ENCODE results near the gene NEMF. TPM values are rescaled to one million over a fixed set of nuclear protein-coding genes. Genes with fewer than 3 reads are reported as not detected.
A peak's percentile ranks its signal among the peaks of the same experiment; 100 is the strongest.
"Not testable (repeated sequence)": the region's sequence is repeated elsewhere in the genome, so short reads cannot be mapped to it uniquely, and the experiment has no call there.

Gene NEMF
- total and polyA plus RNA-seq, 4 donors = 19.7 to 145 (median 41.0) TPM

DNA sequence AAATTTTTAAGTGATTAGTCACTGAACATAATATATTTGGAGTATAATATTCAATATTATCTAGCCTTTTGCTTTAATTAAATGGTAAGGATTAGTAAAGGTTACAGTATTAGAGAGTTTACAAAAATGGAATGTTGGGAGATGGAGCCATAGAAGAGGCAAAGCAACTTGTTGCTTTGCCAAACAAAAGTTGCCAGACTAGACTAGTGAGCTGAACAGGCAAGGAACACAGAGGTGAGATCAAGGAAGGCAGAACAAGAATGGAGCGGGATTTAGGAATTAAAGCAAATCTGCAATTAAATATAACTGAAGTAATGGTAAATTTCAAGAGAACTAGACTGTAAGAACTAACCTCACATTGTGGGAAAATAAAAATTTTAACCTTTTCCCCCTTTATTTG is 45.4 kb upstream of the NEMF start:
- Histone ChIP-seq H3K9ac (ENCODE audit: insufficient read depth in 1 of 2, low read length in 2 of 2) (no peak overlapping the region), H3K36me3 (ENCODE audit: control insufficient read depth in 4 of 4, insufficient read depth in 4 of 4, low read length in 4 of 4) (peaks cover 0 to 17% (median 10%) of the 10 kb centered on the region in 4 donors), H3K4me3 (no peak overlapping the region), H3K27ac (ENCODE audit: low read depth in 1 of 2, low read length in 1 of 2) (no peak overlapping the region), H3K4me1 (ENCODE audit: control insufficient read depth in 5 of 5, insufficient read depth in 5 of 5, low read length in 5 of 5) (peaks cover 0 to 42% (median 7%) of the 10 kb centered on the region in 5 donors), H3K27me3 (ENCODE audit: control insufficient read depth in 3 of 3, insufficient read depth in 3 of 3, low read length in 2 of 3) (no peaks in the 10 kb centered on the region), H3K9me3 (ENCODE audit: control insufficient read depth in 4 of 4, insufficient read depth in 3 of 4, low read length in 3 of 4) (peaks cover 0 to 2% (median 0%) of the 10 kb centered on the region in 4 donors)
- TF ChIP-seq, protein P1, sequence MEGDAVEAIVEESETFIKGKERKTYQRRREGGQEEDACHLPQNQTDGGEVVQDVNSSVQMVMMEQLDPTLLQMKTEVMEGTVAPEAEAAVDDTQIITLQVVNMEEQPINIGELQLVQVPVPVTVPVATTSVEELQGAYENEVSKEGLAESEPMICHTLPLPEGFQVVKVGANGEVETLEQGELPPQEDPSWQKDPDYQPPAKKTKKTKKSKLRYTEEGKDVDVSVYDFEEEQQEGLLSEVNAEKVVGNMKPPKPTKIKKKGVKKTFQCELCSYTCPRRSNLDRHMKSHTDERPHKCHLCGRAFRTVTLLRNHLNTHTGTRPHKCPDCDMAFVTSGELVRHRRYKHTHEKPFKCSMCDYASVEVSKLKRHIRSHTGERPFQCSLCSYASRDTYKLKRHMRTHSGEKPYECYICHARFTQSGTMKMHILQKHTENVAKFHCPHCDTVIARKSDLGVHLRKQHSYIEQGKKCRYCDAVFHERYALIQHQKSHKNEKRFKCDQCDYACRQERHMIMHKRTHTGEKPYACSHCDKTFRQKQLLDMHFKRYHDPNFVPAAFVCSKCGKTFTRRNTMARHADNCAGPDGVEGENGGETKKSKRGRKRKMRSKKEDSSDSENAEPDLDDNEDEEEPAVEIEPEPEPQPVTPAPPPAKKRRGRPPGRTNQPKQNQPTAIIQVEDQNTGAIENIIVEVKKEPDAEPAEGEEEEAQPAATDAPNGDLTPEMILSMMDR (IDR thresholded peaks at IDR 0.05; ENCODE audit: control extremely low read depth, extremely low read depth) = no peak
- DNase-seq = peak in 1 of 3 donors; percentile 40
- 71 to 95% methylated on average over 1 of the region's 1 CpG for WGBS, 2 donors
- ATAC-seq (ENCODE audit: insufficient read depth, low FRiP score) = no peak

DNA sequence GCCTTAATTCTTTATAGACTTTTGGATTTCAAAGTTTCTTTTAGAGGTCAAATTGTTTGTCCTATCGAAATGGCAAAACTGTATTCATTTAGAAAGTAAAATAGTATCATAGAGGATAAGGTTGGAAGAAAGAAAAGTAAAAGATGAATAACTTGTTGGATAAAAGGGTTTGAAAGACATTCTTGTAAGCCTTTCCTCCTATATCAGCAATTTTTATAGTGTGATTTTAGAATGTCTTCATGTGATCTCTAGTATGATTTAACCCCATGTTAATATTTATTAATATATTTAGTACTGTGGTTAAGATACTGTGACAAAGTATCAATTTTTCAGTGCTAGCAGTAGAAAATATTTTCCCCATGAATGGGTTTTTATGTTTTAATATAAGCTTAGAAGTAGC is 44.8 kb upstream of the NEMF start:
- Histone ChIP-seq H3K4me1 (ENCODE audit: control insufficient read depth in 5 of 5, insufficient read depth in 5 of 5, low read length in 5 of 5) (peaks cover 0 to 42% (median 7%) of the 10 kb centered on the region in 5 donors), H3K27me3 (ENCODE audit: control insufficient read depth in 3 of 3, insufficient read depth in 3 of 3, low read length in 2 of 3) (no peaks in the 10 kb centered on the region), H3K9ac (ENCODE audit: insufficient read depth in 1 of 2, low read length in 2 of 2) (no peak overlapping the region), H3K36me3 (ENCODE audit: control insufficient read depth in 4 of 4, insufficient read depth in 4 of 4, low read length in 4 of 4) (peaks cover 0 to 17% (median 10%) of the 10 kb centered on the region in 4 donors), H3K27ac (ENCODE audit: low read depth in 1 of 2, low read length in 1 of 2) (no peak overlapping the region), H3K9me3 (ENCODE audit: control insufficient read depth in 4 of 4, insufficient read depth in 3 of 4, low read length in 3 of 4) (peaks cover 0 to 2% (median 0%) of the 10 kb centered on the region in 4 donors), H3K4me3 (no peak overlapping the region)
- WGBS, 2 donors = 65 to 86% methylated on average over 1 of the region's 1 CpG
- no peak for ATAC-seq (ENCODE audit: insufficient read depth, low FRiP score)
- TF ChIP-seq, protein P1 (IDR thresholded peaks at IDR 0.05; ENCODE audit: control extremely low read depth, extremely low read depth) = no peak
- DNase-seq = no peak

DNA sequence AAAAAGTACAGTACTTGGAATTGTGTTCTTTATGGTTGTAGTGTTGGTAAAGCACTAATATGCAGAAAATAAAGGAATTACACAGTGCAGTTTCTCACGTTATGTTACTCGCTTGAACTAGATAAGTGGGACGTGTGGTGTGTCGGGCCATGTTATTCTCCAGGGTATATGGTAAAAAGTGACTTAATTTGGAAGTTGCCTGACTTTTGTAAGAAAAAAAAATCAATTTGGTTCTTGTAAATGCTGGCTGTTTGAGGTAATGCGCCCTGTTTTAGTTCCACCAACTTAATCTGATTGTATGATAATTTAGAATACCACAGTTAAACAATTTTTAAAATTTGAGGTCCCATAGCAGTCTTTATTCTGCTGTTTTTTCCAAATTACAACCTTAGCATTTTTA is 44.4 kb upstream of the NEMF start:
- Histone ChIP-seq H3K9me3 (ENCODE audit: control insufficient read depth in 4 of 4, insufficient read depth in 3 of 4, low read length in 3 of 4) (peaks cover 0 to 2% (median 0%) of the 10 kb centered on the region in 4 donors), H3K9ac (ENCODE audit: insufficient read depth in 1 of 2, low read length in 2 of 2) (peak overlapping the region; percentile 4 to 11), H3K4me1 (ENCODE audit: control insufficient read depth in 5 of 5, insufficient read depth in 5 of 5, low read length in 5 of 5) (peaks cover 0 to 45% (median 7%) of the 10 kb centered on the region in 5 donors), H3K4me3 (no peak overlapping the region), H3K27me3 (ENCODE audit: control insufficient read depth in 3 of 3, insufficient read depth in 3 of 3, low read length in 2 of 3) (no peaks in the 10 kb centered on the region), H3K36me3 (ENCODE audit: control insufficient read depth in 4 of 4, insufficient read depth in 4 of 4, low read length in 4 of 4) (peaks cover 0 to 17% (median 10%) of the 10 kb centered on the region in 4 donors), H3K27ac (ENCODE audit: low read depth in 1 of 2, low read length in 1 of 2) (no peak overlapping the region)
- 69 to 71% methylated on average over 5 of the region's 5 CpGs for WGBS, 2 donors
- DNase-seq (no peak), ATAC-seq (ENCODE audit: insufficient read depth, low FRiP score) (no peak)
- TF ChIP-seq, protein P1 (IDR thresholded peaks at IDR 0.05; ENCODE audit: control extremely low read depth, extremely low read depth) = no peak

DNA sequence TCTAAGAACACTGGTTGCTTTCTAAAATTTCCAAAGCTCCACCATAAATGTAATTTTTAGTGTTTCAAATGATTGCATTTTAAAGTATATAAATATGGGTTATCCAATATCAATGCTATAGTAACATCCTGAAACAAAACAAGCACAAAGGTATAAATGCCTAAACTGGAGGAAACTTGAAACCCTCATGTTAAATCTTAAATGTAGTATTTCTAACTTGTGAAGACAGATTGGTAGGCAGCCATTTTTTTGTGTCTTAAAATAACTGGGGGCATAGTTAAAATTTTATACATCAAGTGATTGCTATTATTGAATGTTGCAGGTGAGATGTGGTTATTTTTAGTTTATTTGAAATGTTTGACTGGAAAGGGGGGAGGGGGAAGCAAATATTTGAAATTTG is 43.7 kb upstream of the NEMF start:
- H3K9ac ChIP-seq (ENCODE audit: insufficient read depth in 1 of 2, low read length in 2 of 2) = peak overlapping the region in 1 of 2 donors; percentile 94
- not testable (repeated sequence) for H3K27me3 ChIP-seq (ENCODE audit: control insufficient read depth in 3 of 3, insufficient read depth in 3 of 3, low read length in 2 of 3); ATAC-seq (ENCODE audit: insufficient read depth, low FRiP score); DNase-seq; H3K27ac ChIP-seq (ENCODE audit: low read depth in 1 of 2, low read length in 1 of 2); H3K4me3 ChIP-seq; H3K9me3 ChIP-seq (ENCODE audit: control insufficient read depth in 4 of 4, insufficient read depth in 3 of 4, low read length in 3 of 4)
- H3K4me1 ChIP-seq (ENCODE audit: control insufficient read depth in 5 of 5, insufficient read depth in 5 of 5, low read length in 5 of 5) = peaks cover 2 to 52% (median 7%) of the 10 kb centered on the region in 5 donors
- H3K36me3 ChIP-seq (ENCODE audit: control insufficient read depth in 4 of 4, insufficient read depth in 4 of 4, low read length in 4 of 4) = peaks cover 0 to 17% (median 10%) of the 10 kb centered on the region in 4 donors
